NCI-H128 (cell line): ENCODE measurements around the gene HDAC6.

Experiments used
- DNase-seq: peaks from one replicate; lab custom pipeline; 2025; ENCODE audit not compliant: unreplicated experiment; lab: John Stamatoyannopoulos, UW

The HDAC6 gene

GRCh38 chrX:48801280-48802088 lies at the start of gene HDAC6:
TSS of gene HDAC6 (plus strand) at chrX:48802067. CDS start at chrX:48802693, 626 bp downstream.
- peak; percentile 97 for DNase-seq

GRCh38 chrX:48752498-48752897 lies 49.4 kb upstream of the HDAC6 start:
- DNase-seq = no peak

- DNase-seq = no peak
Observed at GRCh38 chrX:48753708-48754228, 48.1 kb upstream of the HDAC6 start.

GRCh38 chrX:48754238-48754637 lies 47.6 kb upstream of the HDAC6 start:
- DNase-seq = no peak

GRCh38 chrX:48761674-48762471 lies 40.0 kb upstream of the HDAC6 start, which contains the start of gene GLOD5:
TSS of gene GLOD5 (plus strand) at chrX:48761747. CDS start at chrX:48761791, 44 bp downstream.
- DNase-seq = peak; percentile 54

- DNase-seq = no peak
Observed at GRCh38 chrX:48769230-48769629, 32.6 kb upstream of the HDAC6 start.

- DNase-seq = no peak
Observed at GRCh38 chrX:48770296-48770695, 31.6 kb upstream of the HDAC6 start.

- DNase-seq = no peak
Observed at GRCh38 chrX:48772602-48773001, 29.3 kb upstream of the HDAC6 start.

- DNase-seq = no peak
Observed at GRCh38 chrX:48776818-48777439, 24.9 kb upstream of the HDAC6 start.

- no peak for DNase-seq
Observed at GRCh38 chrX:48779399-48779798, 22.5 kb upstream of the HDAC6 start.

GRCh38 chrX:48781705-48782104 lies 20.2 kb upstream of the HDAC6 start:
- DNase-seq = no peak

- no peak for DNase-seq
Observed at GRCh38 chrX:48782216-48782615, 19.7 kb upstream of the HDAC6 start.

GRCh38 chrX:48782795-48783194 lies 19.1 kb upstream of the HDAC6 start:
- DNase-seq = no peak

- no peak for DNase-seq
Observed at GRCh38 chrX:48784726-48785125, 17.1 kb upstream of the HDAC6 start.

GRCh38 chrX:48785186-48785539 lies 16.7 kb upstream of the HDAC6 start:
- DNase-seq = no peak

GRCh38 chrX:48785540-48786214 lies 16.2 kb upstream of the HDAC6 start:
- no peak for DNase-seq

GRCh38 chrX:48786341-48786800 lies 15.5 kb upstream of the HDAC6 start, which contains the start of gene GATA1:
TSS of gene GATA1 (plus strand) at chrX:48786590. CDS start at chrX:48791110, 4,520 bp downstream.
- DNase-seq = no peak

- no peak for DNase-seq
Observed at GRCh38 chrX:48786825-48787504, 14.9 kb upstream of the HDAC6 start.

- DNase-seq = no peak
Observed at GRCh38 chrX:48787505-48788443, 14.1 kb upstream of the HDAC6 start.
